ELR (cell line): ENCODE measurements around the gene HK2.
"Not testable (repeated sequence)": the region's sequence is repeated elsewhere in the genome, so short reads cannot be mapped to it uniquely, and the experiment has no call there.

Source experiments
- DNase-seq: peaks from one replicate; pipeline ENCODE4 v3.0.0-alpha.2; 2015; ENCODE audit warnings: low read depth

Gene HK2

DNA sequence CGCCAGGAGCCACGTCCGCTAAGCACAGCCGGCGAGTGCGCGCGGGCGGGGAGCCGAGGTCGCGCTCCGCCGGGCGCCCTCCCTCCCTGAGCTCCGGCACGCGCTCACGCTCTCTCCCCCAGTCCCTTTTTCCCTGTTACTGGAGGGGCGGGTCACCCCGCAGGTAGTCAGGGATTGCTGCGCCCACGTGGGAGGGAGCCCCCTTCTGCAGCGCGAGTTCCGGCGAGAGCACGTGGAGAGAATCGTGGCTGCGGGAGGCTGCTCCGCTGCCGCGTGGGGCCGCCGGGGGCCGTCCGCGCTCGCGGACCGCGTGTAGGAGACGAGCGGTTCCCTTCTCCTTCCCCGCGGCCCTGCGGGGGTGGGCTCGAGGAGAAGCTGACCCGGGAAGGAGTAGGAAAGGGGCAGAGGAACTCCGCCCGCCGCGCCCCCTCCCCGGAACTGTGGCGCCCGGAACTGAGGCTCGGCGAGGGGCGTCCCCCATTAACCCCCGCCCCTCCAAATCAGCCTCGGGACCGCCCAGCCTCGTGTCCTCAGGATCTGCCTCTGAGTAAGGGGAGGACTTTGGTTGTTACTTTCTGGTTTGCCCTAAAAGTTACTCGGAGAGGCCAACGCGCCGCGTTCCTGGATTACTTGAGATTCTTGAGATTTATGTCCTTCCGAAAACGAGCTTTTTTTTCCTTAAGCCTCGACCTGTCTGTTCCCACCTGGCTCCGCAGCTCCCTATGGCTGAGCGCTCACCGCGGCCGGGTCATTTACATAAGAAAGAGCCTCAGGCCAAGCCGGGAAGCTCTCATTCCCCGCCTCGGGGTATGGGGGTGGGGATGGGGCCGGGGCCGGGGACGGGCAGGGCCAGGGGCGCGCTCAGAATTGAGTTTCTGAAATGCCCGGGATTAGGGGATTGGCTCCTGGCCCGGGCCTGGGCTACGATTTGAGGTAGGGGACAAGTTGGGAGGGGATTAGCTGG lies 1.1 kb downstream of the HK2 start:
- DNase-seq = peak; percentile 79

- peak; percentile 77 for DNase-seq
These were observed 2.1 kb downstream of the HK2 start for GRCh38 chr2:74835831-74836674.

DNA sequence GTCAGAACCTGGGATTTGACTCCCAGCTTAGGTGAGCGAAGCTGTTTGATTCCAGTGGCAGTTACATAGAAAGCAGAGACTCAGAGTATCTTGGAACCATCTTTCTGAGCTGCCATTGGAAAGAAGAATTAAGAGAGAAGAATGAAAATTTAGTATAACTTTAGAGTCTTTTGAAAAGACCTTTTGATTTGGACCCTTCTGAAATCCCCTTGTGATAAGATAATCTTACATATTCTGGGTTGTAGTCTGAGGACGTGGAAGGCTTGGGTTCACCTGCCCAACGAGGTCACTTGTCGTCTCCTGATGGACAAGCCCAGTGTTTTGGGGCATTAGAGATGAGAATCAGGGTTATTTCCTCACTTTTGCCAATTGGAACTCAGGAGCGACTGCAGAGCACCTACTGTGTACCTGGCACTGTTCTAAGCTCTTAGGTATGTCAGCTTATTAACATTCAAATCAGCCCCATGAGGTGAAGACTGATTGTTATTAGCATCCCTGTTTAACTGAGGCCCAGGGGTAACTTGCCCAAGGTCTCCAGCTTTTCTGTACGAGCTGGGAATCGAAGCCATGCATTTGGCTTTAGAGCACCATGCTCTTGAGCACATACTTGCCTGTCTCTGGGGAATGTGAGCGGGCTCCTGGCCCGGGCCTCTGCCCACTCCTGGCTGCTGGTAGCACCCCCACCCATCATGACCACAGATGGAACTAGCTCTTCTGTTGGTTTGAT lies 2.9 kb downstream of the HK2 start:
- no peak for DNase-seq

- DNase-seq = no peak
These were observed 7.7 kb downstream of the HK2 start for GRCh38 chr2:74841641-74842040.

DNA sequence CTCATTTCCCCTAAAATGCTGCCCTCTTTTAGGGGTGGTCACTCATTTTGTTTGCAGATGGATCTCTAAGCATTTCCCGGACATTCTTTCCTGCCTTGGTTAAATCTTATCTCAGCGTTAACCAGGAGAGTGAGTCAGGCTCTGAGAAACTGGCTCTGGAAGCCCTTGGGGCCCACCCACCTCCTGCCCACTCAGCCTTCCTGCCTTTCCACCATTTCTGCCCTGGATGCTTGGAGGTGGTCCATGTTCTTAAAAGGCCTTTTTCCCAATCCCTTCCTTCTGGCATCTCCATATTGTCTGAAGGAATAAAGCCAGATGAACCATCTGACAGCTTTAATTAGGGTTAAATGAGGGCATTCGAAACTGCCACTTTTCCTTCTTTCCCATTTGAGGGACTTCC lies 9.5 kb downstream of the HK2 start:
- DNase-seq = peak; percentile 89

DNA sequence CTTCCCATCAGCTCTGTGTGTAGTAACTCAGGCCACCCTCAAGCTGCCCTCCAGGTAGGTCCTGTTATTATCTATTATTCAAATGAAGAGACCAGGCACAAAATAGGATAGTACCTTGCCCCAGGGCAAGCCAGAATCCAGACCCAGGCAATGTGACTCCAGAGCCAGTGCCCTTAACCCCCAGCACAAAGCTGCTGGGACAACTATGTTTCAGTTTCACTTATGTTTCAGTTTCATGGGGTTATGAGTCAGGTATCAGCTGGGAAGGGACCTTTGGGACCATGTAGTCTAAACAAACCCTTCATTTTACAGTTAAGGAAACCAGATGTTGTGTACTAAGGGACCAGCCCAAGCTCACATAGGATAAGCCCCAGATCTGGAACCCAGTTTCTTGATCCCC lies 10.0 kb downstream of the HK2 start:
- DNase-seq = peak; percentile 85

DNA sequence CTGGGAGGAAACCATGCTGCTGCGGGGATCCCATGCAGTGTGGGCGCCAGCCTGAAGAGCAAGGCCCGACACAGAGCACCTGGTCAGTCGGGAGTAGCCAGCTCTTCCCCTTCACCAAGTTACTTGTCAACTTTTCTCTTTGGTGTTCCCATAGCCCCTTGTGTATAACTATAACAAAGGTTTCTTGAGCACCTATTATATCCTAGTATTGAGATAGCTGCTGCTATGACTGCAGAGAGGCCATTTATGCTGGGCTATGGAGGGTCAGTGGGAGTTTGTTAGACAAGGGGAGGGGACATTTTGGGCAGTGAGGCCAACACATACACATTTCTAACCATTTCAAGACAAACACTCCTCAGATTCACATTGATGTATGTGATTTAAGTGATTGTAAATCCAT lies 10.8 kb downstream of the HK2 start:
- no peak for DNase-seq

- peak; percentile 97 for DNase-seq
These were observed 11.4 kb downstream of the HK2 start for GRCh38 chr2:74845217-74845751.

DNA sequence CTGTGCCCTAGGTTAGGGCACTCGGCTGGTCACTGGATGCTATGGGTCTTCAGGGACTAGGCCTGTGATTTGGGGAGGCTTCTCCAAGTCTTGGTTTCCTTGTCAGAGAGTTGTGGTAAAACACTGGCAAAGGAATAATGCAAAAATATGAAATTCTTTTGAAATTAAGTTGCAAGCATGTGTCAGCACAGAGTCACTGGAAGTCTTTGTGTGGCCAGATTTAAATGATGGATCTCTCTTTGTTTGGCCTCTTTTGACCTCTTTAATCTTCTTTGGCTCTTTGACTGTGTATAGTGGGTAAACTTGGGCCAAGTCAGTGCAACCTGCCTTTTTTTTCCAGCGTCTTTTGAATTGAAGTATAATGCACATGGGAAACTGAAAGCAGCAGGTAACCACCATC lies 12.1 kb downstream of the HK2 start:
- DNase-seq = peak; percentile 69

DNA sequence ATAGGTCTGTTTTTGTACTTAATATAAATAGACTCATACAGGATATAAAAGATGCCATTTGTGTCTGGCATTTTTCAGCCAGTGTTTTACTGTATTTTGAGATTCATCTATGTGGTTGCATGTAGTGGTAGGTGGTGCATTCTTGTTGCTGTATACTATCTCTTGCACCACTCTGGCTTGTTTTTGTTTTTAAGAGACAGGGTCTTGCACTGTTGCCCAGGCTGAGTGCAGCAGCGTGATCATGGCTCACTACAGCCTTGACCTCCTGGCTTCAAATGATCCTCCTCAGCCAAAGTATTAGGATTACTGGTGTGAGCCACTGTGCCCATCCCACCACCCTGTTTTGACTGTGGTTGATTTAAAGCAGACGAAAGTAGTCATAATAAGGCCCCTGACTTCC lies 12.6 kb downstream of the HK2 start:
- no peak for DNase-seq

- peak; percentile 22 for DNase-seq
These were observed 13.3 kb downstream of the HK2 start for GRCh38 chr2:74847070-74847858.

GRCh38 chr2:74849228-74849892 lies 15.4 kb downstream of the HK2 start:
- no peak for DNase-seq

GRCh38 chr2:74850496-74851190 lies 16.7 kb downstream of the HK2 start:
- no peak for DNase-seq

DNA sequence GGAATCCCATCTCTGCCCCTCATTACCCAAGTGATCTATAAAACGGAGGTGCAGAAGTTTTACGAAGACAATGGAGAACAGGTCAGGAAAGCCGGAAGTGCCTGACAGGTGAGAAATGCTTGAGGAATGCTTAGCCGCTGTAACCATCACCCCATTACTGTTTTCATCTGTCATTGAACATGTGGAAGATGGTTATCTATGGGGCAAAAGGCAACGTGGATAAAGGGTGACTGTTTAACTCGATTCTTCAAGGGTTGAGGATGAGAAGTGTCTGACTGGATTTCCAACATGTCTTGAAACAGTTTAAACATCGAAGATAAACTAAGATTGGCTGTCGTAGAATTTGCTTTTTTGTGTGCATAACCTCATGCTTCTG lies 17.3 kb downstream of the HK2 start:
- peak; percentile 96 for DNase-seq

DNA sequence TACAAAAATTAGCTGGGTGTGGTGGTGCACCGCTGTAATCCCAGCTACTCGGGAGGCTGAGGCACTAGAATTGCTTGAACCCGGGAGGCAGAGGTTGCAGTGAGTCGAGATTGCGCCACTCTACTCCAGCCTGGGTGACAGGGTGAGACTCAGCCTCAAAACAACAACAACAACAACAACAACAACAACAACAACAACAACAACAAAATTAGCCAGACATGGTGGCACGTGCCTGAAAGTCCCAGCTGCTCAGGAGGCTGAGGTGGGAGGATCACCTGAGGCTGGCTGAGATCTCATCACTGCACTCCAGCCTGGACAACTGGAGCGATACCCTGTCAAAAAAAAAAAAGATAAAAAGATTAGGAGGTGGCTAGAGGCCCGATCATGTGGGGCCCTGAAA lies 19.4 kb downstream of the HK2 start:
- not testable (repeated sequence) for DNase-seq

DNA sequence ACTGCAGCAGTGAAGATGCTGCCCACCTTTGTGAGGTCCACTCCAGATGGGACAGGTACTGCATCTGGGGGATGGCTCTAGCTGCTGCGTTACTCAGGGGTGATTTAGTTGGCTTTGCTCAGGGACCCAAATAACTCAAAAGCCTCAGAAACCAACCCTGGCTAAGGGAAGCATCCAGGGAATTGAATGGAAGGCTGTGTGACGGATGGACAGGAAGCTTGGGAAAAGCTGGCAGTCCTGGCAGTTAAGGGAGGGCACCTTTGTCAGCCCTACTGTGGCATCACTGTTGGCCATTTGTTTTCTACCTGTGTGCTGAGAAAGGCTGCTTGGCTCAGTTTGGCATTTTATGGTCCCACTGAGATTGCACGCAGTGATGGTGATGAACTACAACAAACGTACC lies 20.5 kb downstream of the HK2 start:
- DNase-seq = no peak

GRCh38 chr2:74855114-74855707 lies 21.3 kb downstream of the HK2 start:
- not testable (repeated sequence) for DNase-seq

GRCh38 chr2:74856004-74856578 lies 22.2 kb downstream of the HK2 start:
- no peak for DNase-seq

- no peak for DNase-seq
These were observed 22.7 kb downstream of the HK2 start for GRCh38 chr2:74856599-74856998.
